GM19467 (cell line): ENCODE data around the gene EXD3.
A peak's percentile ranks its signal among the peaks of the same experiment; 100 is the strongest.
"Not testable (repeated sequence)": the region's sequence is repeated elsewhere in the genome, so short reads cannot be mapped to it uniquely, and the experiment has no call there.

ENCODE experiments used
- ATAC-seq: cut with Tn5 transposase; IDR thresholded peaks from one replicate; pipeline ENCODE4 v1.9.1; 2021; ENCODE audit warnings: mild to moderate bottlenecking, moderate library complexity; ENCODE audit not compliant: unreplicated experiment

EXD3 gene, protein sequence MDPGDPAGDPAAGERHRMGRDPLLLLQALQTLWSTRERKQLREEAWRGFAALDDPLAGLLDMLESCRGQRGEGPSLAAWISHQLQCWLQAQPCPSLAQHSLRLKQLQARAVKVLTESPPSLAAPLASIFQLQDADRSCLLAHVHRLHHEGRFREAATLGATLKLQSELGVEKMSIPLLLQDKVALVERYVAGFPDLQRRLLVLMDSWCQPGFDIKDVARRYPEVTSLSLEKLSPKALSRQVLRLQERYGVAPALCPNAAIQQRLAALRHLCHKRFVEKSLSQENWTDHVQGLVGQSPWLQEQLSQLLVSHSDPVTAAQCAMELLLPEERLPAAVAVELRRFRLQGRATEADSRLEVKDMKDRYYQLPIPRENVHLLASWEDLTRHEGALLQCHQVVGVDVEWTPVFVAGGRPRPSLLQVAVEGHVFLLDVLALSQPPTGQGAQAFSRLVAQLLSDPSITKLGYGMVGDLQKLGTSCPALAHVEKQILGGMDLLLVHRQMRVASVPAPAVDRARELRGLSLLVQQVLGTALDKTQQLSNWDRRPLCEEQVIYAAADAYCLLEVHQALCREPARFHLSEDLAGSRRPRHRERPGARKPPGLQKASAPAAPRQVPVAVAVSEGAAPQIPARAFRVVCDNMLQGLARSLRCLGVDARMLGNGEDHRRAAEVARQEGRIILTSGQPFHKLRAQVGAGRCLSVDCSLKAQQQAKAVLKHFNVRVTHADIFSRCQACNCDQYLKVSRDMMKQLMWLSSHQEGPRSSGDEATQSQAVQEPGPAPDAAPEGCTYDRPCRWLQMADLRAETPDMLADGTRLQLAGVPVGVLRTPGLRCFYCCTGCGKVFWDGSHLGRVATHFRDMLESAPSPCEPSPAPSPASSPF

DNA sequence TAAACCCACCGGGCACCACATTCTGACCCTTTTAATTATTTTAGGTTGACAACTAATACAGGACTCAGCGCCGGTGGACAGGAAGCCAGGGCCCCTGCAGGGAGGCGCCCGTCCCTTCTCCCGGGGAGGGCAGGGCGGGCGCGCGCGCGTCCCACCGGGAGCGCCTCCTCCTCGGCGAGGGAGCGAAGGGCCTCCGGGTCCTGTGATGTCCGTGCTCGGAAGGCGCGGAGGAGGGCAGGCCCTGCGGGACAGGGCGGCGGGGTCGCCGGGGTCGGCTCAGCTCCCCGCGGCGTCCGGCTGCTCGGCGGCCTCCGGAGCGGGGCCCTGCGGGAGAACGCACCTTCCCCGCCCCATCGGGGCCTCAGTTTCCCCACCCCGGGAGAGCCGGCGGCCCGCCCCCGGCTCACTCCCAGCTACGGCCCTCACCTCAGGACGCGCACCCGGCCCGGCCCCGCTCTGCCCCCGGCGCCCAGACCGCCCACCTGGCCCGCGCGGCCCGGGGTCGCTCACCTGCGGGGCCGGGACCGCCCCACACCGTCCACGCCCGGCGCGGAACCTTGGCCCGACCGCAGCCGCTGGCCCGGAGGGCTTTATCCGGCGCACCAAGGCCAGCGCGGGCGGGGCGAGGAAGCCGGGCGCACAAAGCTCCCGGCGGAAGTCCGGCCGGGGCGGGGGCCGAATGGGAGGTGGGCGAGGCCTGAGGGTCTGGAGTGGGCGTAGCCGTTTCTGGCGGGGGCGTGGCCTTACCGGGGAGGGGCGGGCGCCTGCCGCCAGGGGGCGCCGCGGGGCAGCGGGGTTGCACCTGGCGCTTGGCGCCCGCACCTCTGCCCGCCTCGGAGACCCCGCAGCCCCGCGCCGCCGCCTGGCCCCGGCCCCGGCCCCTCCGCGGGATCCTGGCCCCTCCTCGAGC lies at the start of gene EXD3, which contains the start of gene NOXA1:
EXD3 (minus strand) TSS at position 559 of the 910 bp plus-strand sequence. CDS start 27,805 bp downstream, outside the sequence.
NOXA1 (plus strand) TSS at position 790 of the 910 bp plus-strand sequence. CDS start 137 bp downstream, outside the sequence.
- ATAC-seq: peak; percentile 80

DNA sequence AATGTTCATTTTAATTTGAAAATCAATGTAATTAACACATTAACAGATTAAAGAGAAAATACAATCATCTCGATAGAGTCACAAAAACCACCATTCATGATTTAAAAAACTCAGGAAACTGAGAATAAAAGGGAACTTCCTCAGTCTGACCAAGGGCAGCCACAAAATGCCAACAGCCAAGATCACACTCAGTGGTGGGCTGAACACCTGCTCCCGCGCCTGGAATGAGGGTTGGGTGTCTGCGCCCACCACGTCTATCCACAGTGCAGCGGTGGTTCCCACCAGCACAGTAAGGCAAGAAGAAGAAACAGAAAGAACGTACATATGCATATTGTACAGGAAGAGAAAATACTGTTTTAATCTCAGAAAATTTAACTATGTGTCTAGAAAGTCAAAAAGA lies 47.8 kb upstream of the EXD3 start:
- ATAC-seq: no peak

DNA sequence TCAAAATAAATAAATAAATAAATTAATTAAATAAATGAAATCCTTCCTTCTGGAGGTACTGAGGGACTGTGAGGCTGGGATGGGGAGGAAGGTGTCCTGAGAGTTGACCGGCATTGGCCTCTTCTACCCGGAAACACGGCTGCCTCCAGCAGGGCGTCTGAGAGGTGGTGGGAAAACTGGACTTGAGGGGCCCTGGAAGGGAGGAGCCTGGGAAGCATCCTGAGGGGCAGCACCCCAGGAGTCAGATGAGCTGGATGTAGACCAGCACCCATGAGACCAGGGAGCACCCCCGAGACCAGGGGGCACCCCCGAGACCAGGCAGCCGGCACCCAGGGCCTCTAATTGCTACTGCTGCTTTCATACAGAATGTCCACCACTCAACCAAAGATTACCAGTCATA lies 44.9 kb upstream of the EXD3 start:
- no peak for ATAC-seq

DNA sequence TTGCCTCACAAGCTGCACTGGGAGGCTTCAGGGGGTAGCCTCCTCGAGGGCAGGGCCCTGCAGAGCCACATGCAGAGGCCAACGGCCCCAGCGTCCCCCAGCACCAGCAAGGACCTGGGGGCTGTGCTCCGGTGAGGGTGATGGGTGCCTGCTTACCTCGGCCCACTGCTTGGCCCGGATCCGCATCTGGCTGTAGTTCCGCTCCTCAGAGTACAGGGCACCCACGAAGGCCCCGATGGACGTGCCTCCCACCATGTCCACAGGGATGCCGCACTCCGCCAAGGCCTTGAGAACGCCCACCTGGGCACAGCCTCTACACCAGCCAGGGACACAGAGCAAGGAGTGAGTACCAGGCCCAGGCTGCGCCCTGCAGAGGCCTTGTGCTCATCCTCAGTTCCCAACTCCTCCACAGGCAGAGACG lies 44.2 kb upstream of the EXD3 start:
- ATAC-seq: no peak

DNA sequence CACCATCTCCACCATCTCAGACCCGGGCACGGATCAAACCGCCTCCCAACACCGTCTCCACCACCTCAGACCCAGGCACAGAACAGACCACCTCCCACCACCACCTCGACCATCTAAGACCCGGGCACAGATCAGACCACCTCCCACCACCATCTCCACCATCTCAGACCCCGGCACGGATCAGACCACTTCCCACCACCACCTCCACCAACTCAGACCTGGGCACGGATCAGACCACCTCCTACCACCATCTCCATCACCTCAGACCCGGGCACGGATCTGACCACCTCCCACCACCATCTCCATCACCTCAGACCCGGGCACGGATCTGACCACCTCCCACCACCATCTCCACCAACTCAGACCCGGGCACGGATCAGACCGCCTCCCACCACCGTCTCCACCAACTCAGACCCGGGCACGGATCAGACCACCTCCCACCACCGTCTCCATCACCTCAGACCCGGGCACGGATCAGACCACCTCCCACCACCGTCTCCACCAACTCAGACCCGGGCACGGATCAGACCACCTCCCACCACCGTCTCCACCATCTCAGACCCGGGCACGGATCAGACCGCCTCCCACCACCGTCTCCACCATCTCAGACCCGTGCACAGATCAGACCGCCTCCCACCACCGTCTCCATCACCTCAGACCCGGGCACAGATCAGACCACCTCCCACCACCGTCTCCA lies 43.6 kb upstream of the EXD3 start:
- not testable (repeated sequence) for ATAC-seq

DNA sequence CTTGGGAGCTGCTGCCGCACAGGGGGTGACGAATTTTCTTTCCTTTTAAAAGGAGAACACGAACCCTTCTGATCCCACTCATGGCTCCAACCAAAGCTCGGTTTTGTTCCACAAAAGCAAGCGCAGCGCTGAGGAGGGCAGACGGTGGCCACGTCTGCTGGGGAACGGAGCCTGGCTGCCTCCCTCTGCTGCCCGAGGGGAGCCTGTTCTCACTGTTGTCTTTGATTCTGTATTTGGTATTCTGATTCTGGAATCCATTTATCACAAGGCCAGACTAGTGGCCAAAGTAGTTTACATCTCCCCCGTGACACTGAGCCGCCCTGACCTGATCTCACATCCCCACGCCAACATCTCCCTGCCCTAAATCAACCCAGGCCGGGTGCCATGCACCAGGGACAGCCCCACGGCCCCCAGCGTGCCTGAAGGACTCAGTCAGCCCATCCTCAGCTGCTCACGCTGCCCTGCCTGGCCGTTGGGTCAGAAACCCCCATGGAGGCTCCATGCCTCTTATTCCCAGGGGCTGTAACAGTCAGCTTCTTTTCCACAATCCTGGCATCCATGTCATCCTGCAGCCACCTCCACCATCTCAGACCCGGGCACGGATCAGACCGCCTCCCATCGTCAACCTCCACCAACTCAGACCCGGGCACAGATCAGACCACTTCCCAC lies 42.9 kb upstream of the EXD3 start:
- ATAC-seq: no peak

DNA sequence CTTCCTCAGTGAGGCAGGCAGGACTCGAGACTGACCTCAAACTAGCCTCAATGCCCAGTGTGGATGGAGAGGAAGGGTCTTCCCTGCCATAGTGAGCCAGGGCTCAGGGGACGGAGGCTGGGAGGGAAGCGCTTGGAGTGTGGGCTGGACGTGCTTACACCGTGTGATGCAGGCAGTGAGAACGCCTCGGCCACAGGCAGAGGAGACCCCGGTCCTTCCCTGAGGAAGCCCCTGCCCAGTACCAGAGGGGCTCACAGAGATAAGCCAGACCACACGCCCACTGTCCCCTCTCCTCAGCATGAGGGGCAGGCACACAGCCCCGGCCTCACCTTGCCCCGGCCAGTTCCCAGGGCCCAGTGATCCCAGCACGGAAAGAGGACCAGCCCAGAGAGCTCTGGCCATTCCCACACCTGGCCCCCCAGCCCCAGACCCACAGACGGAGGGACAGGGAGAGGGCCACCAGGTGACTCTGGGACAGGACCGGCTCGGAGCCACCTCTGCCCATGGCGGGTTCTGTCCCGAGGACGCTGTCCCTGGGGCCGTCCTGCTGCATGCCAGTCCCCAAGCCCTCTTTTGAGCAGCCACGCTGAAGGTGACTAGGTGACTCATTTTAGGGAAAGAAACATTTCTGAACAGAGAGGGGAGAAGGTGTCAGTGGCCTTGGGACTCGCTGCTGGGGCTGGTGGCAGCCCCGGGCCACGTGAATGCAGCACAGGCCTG lies 42.2 kb upstream of the EXD3 start:
- ATAC-seq: no peak

DNA sequence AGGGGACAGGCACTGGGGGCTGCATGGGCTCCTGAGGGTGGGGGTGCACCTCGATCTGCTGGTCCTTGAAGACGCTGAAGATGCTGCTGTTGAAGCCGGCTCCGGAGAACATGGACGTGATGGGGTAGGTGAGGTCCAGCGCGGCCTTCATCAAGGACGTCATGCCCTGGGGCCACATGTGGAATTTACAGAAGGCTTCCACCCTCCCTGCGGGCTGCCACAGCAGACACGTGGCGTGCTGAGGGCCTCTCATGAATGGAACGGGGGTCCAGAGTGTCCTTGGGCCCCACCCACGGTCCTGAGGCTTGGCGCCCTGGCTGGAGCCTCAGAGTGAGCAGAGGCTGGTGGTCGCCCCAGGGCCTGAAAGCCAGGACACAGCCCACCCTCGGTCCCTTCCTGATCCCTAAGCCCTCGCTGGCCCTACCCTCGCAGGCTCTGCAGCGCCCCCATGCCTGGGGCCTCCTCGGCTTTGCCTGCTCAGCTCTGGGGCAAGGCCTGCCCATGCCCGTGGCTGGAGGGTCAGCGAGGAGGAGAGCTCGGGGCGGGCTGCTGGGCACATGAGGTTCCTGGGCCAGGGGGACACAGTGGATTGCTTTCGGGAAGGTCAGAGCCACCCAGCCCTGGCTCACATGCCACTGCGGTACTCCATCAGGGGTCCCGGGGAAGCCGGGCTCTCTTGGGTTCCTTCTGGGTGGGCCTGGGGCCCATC lies 41.5 kb upstream of the EXD3 start:
- ATAC-seq: no peak

DNA sequence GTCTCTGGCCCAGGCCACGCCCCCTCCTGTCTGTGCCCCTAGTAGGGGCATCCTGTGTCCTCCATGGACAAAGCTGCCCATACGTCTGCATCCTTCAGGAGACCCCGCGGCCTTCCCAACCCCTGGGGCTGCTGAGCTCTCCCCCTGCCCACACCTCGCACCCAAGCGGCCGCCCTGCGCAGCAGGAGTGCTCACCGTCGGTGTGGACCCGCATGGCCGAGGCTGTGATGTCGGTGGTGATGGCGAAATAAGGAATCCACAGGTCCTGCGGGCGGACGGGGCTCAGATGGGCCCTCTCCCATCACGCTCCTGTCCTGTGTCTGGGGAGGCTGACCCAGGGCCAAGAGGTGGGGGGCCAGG lies 40.9 kb upstream of the EXD3 start:
- ATAC-seq: no peak

DNA sequence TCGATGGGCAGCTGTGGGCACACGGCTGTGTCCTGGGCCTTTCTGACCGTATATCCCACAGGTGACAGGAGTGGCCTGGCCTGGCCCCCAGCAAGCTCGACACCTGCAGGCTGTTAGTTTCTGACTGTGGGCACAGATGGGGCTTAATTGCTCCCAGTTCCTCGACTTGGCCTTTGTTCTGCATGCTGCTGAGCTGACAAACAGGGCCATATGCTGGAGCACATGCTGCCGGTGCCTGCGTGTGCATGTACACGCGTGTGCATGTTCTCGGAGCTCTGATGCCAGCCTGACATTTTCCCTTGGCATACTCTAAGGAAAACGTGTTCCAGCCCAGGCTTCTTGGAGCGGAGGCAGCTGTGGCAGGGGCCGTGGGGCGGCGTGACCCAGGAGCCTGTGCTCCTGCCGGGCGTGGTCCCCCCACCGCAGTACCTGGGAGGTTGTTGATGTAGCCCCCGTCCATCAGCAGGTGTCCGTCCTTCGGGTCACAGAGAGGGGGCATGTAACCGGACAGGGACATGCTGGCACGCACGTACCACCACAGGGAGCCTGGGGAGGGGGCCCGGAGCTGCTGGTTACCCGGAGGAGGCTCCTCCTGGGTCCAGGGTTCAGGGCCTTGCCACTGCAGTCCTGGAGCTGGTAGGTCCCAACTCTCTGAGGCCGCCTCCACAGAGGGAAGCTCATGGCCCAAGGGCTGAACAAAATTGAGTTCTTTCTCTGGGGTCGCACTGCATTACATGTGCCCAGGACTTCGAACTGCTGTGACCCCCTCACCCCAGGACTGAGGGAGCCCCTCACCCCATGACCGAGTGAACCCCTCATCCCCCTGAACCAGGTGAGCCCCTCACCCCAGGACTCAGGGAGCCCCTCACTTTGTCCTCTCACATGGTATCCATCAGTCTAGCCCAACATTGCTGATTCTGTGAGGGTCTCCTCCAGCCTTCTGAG lies 40.3 kb upstream of the EXD3 start:
- ATAC-seq: no peak

DNA sequence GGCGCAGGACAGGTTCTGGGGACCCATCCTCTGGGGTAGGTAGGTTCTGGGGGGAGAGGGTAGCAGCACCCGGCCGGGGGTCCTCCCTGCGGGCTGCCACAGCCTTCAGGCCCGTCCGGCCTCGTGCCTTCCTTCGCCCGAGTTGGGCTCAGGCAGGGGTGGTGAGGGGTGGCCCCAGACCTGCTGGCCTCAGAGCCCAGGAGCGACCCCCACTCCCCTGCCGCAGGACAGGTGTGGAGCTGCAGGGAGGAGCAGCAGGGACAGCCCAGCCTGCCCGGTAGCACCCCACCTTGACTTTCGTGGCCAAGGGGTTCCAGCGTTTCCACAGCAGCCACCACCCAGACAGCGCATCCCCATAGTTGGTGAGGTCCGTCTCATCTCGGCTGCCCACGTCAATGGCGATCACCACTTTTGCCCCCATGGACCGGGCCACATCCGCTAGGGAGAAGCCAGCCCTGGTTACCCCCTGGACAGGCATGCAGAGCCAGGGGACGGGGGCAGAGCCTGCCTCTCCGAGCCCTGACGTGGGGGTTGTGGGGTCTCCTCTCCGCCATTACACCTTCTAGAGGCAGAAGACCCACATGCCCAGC lies 39.5 kb upstream of the EXD3 start:
- ATAC-seq: no peak

DNA sequence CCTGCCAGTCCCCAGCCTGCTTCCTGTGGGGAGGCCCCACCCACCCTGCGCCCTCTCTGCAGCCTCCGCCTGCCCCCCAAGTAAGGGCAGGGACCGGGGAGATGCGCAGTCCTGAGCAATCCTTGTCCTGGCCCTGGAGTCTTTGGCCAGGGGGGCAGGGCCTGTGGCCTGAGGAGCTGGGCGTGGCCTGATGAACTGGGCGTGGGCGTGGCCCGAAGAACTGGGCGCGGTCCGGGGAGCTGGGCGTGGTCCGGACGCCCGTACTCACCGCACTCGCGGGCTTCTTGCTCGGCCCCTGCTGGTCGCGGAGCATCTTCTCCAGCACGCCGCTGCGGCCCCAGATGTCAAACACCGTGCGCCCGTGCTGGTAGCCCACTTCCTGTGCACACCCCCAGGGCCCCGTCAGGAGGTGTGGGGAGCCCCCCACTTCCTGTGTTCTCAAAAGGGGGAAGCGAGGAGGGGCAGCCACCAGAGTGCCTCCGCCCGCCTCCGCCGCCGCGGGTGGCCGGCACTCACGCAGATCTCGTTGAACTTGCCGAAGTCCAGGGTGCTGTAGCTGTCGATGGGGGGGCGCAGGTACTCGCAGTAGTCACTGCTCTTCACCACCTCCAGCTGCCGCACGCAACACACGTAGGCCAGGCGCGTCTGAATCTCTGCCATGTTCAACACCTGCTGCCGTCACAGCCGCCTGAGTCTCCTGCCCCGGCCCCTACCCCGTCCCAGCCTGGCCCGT lies 38.9 kb upstream of the EXD3 start:
- no peak for ATAC-seq

DNA sequence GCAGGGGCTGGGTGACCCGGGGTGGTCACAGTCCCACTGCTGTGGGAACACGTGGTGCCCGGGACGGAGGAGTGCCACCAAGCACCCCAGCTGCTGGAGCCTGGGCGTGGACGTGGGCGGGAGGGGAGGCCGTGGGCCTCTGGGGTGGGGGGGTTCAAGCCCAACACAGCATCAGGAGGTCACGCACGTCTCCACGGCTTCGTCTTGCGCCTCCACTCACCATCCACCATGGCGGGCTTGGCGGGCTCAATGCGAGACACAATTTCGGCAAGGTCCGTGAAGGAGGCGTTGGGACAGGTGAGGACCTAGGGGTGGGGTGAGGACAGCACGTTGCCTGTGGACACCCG lies 38.3 kb upstream of the EXD3 start:
- no peak for ATAC-seq

DNA sequence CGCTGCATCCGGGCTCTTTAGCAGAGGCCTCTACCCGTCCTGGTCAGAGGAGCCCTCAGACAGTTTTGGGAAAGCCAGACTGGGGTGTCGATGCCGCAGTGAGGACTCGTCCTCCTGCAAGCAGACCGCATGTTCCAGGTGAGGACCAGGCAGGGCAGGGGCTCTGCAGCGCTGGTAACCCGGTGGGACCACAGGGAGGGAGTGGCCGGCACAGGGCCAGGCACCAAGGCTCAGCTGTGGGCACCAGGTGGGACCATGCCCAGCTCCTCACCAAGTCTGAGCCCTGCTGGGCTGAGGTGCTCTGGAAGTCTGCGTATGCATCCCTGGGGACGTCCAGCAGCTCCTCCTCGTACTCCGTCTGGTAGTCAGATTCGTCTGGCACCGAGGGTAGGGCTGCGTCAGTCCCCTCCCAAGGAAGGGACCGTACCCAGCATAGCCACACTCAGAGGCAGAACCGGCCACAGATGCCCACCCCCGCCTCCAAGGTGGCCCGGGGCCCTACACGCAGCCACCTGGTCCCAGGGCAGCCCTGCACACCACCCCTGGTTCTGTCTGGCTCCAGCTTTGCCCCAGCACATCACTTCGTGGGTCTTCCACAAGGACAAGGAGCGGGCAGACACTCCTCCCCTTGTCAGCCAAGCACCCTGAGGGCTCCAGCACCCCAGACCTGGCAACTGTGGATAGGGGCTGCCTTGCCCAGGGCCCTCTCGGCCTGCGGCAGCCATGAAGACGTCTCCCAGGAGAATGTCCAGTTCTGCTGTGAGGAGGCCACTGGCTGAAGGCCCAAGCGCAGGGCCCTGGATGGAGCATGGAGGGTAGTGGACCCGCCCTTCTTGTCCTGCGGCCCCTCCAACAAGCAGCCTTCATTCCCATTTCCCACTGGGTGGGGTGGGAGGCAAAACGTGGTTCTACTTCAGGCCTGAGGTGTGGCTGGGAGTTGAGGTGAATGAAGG lies 37.7 kb upstream of the EXD3 start:
- ATAC-seq: no peak
